HUES6 (cell line): ENCODE data around the gene GTF3C5.

ENCODE experiments used
- H3K27ac ChIP-seq: 2 replicates; pipeline ENCODE4 v1.7.0; 2013; ENCODE audit warnings: low read depth, mild to moderate bottlenecking, low read length, inconsistent platforms
- H3K27me3 ChIP-seq: 2 replicates; pipeline ENCODE4 v1.6.1; 2013; ENCODE audit warnings: low read length; ENCODE audit not compliant: control insufficient read depth, insufficient read depth
- H3K36me3 ChIP-seq: 2 replicates; pipeline ENCODE4 v1.6.1; 2013; ENCODE audit warnings: low read length; ENCODE audit not compliant: control insufficient read depth, insufficient read depth
- H3K4me1 ChIP-seq: 2 replicates; pipeline ENCODE4 v1.6.1; 2013; ENCODE audit warnings: low read length; ENCODE audit not compliant: control insufficient read depth, insufficient read depth
- H3K4me3 ChIP-seq: 2 replicates; pipeline ENCODE4 v1.5.1; 2013; ENCODE audit warnings: low read depth, low read length
- H3K9ac ChIP-seq: one replicate; pipeline ENCODE4 v1.6.1; 2013; ENCODE audit warnings: mild to moderate bottlenecking, low read length
- H3K9me3 ChIP-seq: 2 replicates; pipeline ENCODE4 v1.6.1; 2013; ENCODE audit warnings: low read depth, low read length; ENCODE audit not compliant: control insufficient read depth, insufficient read depth

The GTF3C5 gene

DNA sequence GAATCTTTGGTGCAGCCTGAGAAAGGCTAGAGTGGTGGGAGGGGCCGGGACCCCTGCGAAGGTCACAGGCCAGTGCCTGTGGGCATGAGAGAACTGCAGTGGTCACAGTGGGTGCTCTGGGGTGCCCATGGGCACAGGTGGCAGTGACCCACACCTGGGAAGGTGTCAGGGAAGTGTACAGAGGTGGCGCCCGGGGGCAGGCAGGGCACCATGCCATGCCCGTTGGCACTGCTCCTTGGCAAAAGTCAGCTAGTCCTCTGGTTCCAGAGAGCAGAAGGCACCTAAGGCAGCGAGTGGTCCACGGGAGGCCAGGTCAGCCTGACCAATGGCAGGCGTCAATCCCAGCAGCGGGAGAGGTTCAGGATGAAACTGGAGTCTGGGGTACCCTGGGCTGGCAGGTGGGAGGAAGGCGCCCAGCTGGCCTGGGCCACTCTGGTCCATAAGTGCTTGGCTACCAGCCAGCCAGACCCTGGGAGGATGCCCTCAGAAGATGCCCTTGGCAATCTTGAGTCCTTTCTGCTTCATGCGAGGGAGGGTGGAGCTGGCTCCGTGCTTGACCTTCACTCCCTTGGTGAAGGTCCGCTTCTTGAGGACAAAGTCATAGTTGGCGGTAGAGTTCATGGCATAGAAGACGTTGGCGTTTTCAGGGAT, 67.4 kb downstream of the GTF3C5 start:
- Histone ChIP-seq H3K27ac (no peak overlapping the region), H3K36me3 (peaks cover 64% of the 10 kb centered on the region), H3K4me1 (no peaks in the 10 kb centered on the region)

DNA sequence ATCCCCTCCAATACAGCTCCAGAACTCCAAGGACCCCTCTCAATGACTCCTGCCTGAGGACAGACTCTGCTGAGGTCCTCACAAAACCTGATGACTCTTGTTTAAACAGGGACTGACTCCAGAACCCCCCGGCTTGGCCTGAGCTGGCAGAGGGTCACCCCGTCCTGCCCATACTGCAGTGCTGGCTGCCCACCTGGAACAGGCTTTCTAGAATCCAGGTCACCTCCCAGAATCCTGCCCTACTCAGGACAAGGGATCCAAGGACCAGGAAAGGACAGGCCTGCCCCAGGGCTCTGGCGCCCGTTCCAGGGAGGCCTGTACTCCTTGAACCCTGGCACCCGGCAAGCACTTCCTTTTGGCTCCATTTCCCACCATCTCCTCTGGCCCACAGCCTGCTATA, 68.1 kb downstream of the GTF3C5 start:
- Histone ChIP-seq H3K27me3 (no peaks in the 10 kb centered on the region), H3K36me3 (peaks cover 68% of the 10 kb centered on the region)

More for the DNA sequence above, 67.4 kb downstream of the GTF3C5 start:
- Histone ChIP-seq H3K9ac (no peak overlapping the region), H3K4me3 (no peak overlapping the region), H3K9me3 (peaks cover 20% of the 10 kb centered on the region), H3K27me3 (no peaks in the 10 kb centered on the region)

DNA sequence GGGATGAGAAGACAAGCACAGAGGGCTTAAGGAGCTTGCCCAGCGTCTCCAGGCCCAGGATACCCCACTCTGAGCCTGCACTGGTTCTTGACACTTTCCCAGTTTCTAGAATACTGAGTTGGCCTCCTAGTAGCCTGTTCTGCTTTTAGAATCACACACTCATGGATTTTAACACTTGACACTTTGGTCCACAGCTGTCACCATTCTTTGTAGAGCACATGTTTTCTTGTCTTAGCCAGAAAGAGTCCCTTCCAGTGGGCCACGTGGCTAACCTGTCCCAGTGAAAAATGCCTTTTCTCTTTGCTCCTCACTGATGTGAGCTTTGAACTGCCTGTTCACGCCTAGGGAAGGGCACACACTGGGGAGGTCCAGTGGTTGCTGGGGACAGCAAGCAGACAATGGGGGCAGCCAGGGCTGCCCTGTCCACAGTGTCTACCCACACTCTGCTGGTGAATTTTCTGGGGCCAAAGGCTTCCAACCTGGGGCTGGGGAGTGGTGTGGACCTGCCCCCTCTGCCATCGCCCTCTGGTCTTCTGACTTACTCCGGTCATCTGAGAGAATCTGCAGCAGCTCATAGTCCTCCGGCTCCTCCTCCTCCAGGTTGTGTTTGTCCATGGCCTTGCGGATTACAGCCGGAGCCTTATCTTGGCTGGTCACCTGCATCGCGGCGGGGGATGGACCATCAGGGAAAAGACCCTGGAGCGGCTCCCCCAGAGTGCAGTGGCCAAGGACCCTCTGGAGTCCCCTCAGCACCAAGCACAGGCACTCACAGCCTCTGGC, 69.1 kb downstream of the GTF3C5 start:
- Histone ChIP-seq H3K27ac (no peak overlapping the region), H3K4me1 (no peaks in the 10 kb centered on the region), H3K4me3 (no peak overlapping the region), H3K9me3 (peaks cover 20% of the 10 kb centered on the region), H3K9ac (no peak overlapping the region), H3K36me3 (peaks cover 74% of the 10 kb centered on the region), H3K27me3 (no peaks in the 10 kb centered on the region)

More for the DNA sequence above, 68.1 kb downstream of the GTF3C5 start:
- Histone ChIP-seq H3K9me3 (peaks cover 20% of the 10 kb centered on the region), H3K4me1 (no peaks in the 10 kb centered on the region), H3K9ac (no peak overlapping the region), H3K27ac (no peak overlapping the region), H3K4me3 (no peak overlapping the region)

DNA sequence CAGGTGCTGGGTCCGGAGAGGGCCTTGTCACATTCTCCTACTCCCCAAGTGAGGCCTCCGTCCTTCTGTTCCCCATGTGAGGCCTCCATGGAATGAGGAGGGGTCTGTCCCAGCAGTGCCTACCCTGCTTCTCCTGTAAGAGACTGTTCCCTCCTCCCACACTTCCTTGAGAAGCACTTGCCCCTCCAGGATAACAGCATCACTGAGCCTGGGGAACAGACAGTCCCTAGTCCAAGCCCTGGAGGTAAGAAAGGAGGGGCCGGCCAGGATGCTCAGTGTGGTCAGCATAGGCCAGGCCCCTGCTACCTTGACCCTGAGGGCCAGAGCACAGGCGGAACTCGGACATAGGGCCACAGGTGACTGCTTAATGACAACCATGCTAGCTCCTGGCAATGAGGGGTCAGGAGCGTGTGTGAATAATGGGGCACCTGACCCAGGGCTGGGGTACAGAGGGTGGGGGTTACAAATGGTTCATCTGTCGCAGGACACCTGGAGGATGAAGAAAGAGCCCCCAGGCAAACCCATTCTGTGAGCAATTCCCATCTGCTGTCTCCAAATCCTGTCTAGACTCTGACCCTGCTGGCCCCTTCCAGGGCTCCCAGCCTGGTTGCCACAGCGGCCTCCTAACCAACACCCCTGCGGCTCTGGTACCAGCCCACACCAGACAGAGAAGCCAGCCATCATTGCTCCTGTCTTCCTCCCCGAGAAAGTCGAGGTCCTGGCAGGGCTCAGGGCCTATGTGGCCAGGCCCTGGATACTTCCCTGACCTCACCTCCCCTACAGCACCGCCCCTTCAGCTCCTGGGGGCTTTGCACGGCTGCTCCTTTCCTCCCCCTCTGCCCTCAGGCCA, 69.9 kb downstream of the GTF3C5 start:
- no peak overlapping the region for H3K4me3 ChIP-seq
- no peak overlapping the region for H3K9ac ChIP-seq
- H3K36me3 ChIP-seq, result peaks cover 79% of the 10 kb centered on the region
- no peaks in the 10 kb centered on the region for H3K27me3 ChIP-seq
- peaks cover 14% of the 10 kb centered on the region for H3K9me3 ChIP-seq
- no peak overlapping the region for H3K27ac ChIP-seq
- H3K4me1 ChIP-seq, result peaks cover 2% of the 10 kb centered on the region; the same call in 1 of the 2 replicates

DNA sequence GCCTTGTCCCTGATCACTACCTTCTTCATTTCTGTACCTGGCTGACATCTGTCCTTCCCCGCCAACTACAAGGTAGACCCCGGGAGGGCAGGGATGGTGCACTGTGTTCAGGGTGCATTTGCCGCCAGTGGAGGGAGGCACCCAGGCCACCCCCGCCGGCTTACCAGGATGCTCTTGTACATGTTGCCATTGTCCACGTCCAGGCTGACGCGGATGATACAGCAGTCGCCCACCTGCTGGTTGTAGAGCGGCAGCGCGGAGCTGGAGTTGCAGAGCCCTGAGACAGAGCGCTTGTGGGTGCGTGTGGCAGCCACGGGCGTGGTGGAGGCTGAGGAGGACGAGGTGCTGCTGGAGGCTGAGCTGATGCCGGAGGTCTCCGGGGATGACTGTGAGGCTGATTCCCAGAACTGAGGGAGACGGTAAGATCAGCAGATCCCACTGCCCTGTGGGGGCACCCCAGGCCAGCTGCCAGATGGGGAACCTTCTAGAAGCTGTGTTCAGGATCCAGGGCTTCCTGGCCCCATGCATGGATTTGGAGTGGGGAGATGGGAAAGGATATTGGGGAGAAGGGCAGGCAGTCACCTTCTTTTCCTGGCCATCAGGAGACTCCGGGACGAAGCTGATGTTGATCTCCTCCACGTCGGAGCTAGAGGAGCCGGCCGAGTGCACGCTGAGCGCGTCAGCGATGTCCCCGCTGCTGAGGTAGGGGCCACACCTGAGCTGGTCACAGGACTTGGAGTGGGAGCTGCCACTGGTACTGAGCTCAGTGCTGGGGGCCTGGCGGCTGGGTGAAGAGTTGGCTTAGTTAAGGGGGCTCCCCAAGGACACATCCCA, 70.8 kb downstream of the GTF3C5 start:
- Histone ChIP-seq H3K27ac (no peak overlapping the region), H3K36me3 (peaks cover 83% of the 10 kb centered on the region), H3K27me3 (no peaks in the 10 kb centered on the region), H3K9ac (no peak overlapping the region), H3K4me3 (no peak overlapping the region), H3K9me3 (peaks cover 5% of the 10 kb centered on the region; the same call in 1 of the 2 replicates), H3K4me1 (peaks cover 2% of the 10 kb centered on the region; the same call in 1 of the 2 replicates)

DNA sequence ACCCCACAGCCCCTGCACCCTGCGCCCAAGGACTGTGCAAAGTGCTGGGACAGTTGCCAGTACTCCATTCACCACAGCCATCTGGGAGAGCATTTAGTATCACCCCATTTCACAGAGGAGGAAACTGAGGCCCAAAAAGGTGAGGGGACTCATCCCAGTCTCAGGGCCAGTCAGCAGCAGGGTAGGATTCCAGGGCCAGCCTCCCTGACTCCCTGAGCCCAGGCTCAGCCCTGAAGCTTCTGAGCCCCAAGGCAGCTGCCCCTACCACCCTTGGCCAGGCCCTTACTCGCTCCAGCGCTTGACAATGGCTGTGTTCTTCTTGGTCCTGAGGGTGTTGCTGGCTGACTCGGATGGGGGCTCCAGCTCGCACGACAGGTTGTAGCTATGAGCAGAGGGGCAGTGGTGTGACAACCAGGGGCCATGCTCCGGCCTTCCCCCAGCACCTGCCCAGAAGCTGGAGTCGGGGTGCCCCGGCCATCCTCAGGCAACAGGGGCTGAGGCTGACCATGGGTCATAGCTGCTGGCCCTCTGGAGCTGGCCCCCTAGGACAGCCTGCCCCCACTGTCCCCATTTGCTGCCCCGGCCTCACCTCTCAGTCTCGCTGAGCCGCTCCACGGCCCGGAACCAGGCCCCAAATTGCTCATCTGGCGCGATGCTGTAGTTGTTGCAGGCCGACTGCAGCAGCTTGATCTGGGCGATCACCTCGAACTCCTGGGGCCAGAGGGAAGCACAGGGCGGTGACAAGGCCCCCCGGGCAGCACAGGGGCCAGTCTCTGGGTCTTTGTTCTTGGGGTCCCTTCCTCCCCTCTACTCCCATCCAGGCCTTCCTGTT, 71.6 kb downstream of the GTF3C5 start:
- H3K9me3 ChIP-seq, result no peaks in the 10 kb centered on the region
- H3K4me3 ChIP-seq, result no peak overlapping the region
- H3K27ac ChIP-seq, result no peak overlapping the region
- no peaks in the 10 kb centered on the region for H3K27me3 ChIP-seq
- no peak overlapping the region for H3K9ac ChIP-seq
- H3K4me1 ChIP-seq, result peaks cover 2% of the 10 kb centered on the region; the same call in 1 of the 2 replicates
- H3K36me3 ChIP-seq, result peaks cover 85% of the 10 kb centered on the region

DNA sequence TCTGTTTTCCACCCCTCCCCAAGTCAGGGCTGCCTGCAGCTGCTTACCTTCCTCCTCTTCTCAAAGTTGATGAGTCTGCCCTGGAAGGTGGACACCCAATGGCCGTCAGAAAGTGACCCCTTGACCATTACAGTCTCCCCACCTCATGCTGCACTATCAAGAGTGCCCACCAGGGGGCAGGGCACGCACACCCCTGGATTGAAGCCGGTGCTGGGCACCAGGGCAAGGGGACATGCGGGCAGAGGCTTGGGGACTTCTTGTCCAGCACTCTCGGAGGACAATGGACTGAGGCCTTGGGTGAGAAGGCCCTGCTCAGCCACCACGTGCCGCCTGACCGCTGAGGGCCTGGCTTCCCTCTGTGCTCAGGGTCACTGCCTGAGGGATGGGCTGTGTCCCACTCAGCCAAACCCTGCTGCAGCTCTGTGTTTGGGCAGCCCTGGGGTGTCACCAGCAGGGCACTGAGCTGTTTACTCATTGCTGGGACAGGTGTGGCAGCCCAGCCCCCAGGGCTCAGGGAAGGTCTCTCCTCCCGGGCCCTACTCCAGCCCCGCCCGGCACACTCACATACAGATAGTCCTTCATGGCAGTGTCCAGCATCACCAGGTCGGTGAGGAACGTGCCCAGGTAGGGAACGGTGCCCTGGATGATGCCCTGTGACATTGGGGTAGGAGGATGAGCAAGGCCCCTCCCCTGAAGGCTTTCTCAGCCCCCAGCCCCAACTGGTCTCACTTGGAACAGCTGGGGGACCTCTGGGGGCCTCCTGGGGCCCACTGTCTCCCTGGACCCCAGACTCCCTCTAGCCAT, 72.6 kb downstream of the GTF3C5 start:
- Histone ChIP-seq H3K27ac (no peak overlapping the region), H3K4me3 (no peak overlapping the region), H3K27me3 (no peaks in the 10 kb centered on the region), H3K9me3 (no peaks in the 10 kb centered on the region), H3K36me3 (peaks cover 85% of the 10 kb centered on the region), H3K4me1 (peaks cover 2% of the 10 kb centered on the region; the same call in 1 of the 2 replicates), H3K9ac (no peak overlapping the region)

GRCh38 chr9:133103987-133104505, 73.2 kb downstream of the GTF3C5 start:
- Histone ChIP-seq H3K9ac (no peak overlapping the region), H3K4me3 (no peak overlapping the region), H3K36me3 (peaks cover 84% of the 10 kb centered on the region), H3K27ac (no peak overlapping the region), H3K9me3 (no peaks in the 10 kb centered on the region), H3K4me1 (peaks cover 2% of the 10 kb centered on the region; the same call in 1 of the 2 replicates), H3K27me3 (no peaks in the 10 kb centered on the region)

GRCh38 chr9:133104718-133105460, 74.1 kb downstream of the GTF3C5 start:
- no peaks in the 10 kb centered on the region for H3K27me3 ChIP-seq
- peaks cover 2% of the 10 kb centered on the region; the same call in 1 of the 2 replicates for H3K4me1 ChIP-seq
- H3K4me3 ChIP-seq, result no peak overlapping the region
- no peak overlapping the region for H3K9ac ChIP-seq
- no peak overlapping the region for H3K27ac ChIP-seq
- H3K9me3 ChIP-seq, result no peaks in the 10 kb centered on the region
- H3K36me3 ChIP-seq, result peaks cover 81% of the 10 kb centered on the region
